ENCODE data around the gene ANKRD20A1.
"Not testable (repeated sequence)": the region's sequence is repeated elsewhere in the genome, so short reads cannot be mapped to it uniquely, and the experiment has no call there.

The ANKRD20A1 gene

DNA sequence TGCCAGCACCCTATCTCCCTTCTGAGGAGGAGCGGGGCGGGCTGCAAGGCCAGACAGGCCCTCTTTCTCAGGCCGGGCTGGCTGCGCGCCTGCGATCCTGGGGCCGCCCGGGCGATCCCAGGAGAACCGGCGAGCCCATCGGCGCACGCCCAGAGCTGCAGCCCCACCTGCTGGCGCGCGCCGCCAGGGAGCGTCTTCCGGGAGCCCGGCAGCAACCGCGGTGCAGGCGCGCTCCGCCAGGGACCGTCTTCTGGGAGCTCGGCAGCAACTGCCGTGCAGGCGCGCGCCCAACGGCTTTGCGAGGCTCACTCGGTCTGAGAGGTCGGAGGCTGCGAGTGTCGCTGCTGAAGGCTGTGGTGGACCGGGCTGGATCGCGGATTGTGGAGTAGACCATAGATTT, at the start of gene ANKRD20A1:
Gene ANKRD20A1, plus strand, starts transcription at position 61 of the 400 bp plus-strand sequence. CDS start 496 bp downstream, outside the sequence.
- not testable (repeated sequence) for DNase-seq

GRCh38 chr9:67832088-67832487, 26.6 kb upstream of the ANKRD20A1 start:
- not testable (repeated sequence) for DNase-seq

Measured in amygdala (tissue), 56 donors.